Measurements from ENCODE around the gene PARVA. TPM values are rescaled to one million over a fixed set of nuclear protein-coding genes. Genes with fewer than 3 reads are reported as not detected.

Gene PARVA
- total RNA-seq, 1 donor from 2014 or later = 53.3 TPM

DNA sequence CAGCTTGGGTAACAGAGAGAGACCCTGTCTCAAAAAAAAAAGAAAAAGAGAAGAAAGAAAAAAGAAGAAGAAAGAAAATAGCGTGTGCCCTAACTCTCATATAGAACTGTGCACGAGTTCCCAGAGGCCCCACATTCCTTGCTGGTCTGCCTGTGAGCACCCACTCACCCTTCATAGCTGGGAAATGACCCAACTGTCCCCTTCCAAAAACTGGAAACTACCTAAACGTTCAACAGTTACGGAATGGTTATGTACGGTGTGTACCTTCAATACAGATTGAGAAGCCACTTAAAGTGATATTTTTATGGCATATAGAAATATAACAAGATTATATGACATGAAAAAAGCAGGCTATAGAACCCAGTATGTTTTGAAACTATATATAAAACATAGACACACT is 82.0 kb downstream of the PARVA start:
- DNase-seq (ENCODE audit: low spot score) = no peak
- TF ChIP-seq, protein P1, sequence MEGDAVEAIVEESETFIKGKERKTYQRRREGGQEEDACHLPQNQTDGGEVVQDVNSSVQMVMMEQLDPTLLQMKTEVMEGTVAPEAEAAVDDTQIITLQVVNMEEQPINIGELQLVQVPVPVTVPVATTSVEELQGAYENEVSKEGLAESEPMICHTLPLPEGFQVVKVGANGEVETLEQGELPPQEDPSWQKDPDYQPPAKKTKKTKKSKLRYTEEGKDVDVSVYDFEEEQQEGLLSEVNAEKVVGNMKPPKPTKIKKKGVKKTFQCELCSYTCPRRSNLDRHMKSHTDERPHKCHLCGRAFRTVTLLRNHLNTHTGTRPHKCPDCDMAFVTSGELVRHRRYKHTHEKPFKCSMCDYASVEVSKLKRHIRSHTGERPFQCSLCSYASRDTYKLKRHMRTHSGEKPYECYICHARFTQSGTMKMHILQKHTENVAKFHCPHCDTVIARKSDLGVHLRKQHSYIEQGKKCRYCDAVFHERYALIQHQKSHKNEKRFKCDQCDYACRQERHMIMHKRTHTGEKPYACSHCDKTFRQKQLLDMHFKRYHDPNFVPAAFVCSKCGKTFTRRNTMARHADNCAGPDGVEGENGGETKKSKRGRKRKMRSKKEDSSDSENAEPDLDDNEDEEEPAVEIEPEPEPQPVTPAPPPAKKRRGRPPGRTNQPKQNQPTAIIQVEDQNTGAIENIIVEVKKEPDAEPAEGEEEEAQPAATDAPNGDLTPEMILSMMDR (IDR thresholded peaks at IDR 0.05; ENCODE audit: unreplicated experiment) = no peak
- H3K36me3 Mint-ChIP-seq (ENCODE audit: low read depth, unreplicated experiment) = no peaks in the 10 kb centered on the region
- peaks cover 38% of the 10 kb centered on the region for H3K4me1 Mint-ChIP-seq (ENCODE audit: unreplicated experiment)
- no peak overlapping the region for H3K4me3 Mint-ChIP-seq (ENCODE audit: unreplicated experiment)
- H3K9me3 Mint-ChIP-seq (ENCODE audit: unreplicated experiment) = peaks cover 5% of the 10 kb centered on the region
- peak overlapping the region; percentile 76 for H3K27ac Mint-ChIP-seq (ENCODE audit: unreplicated experiment)
- H3K27me3 Mint-ChIP-seq (ENCODE audit: unreplicated experiment) = no peaks in the 10 kb centered on the region

DNA sequence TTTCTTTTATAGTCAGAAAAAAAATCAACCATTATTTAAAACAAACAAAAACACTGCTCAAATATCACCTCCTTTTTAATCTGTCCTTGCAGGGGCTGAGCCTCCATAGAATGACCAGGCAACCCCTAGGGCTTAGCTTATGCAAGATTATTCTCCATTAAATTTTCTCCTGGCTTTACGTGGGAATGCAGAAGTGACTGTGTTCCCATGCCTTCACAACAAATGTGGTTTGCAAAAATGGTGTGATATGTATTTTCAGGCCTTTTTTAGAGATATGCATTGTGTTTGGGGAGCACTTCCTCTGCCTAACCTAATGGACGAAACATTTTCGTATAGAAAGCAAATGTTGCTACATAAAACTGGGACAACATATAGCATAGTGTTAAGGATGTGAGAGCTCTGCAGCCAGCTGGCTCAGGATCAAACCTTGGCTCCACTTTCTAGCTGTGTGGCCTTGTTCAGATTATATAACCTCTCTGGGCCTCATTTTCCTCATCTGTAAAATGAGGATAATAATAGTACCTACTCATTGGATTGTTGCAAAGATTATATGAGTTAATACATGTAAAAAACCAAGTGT is 82.6 kb downstream of the PARVA start:
- Mint-ChIP-seq H3K36me3 (ENCODE audit: low read depth, unreplicated experiment) (no peaks in the 10 kb centered on the region), H3K27ac (ENCODE audit: unreplicated experiment) (no peak overlapping the region), H3K27me3 (ENCODE audit: unreplicated experiment) (no peaks in the 10 kb centered on the region), H3K4me1 (ENCODE audit: unreplicated experiment) (peaks cover 38% of the 10 kb centered on the region), H3K4me3 (ENCODE audit: unreplicated experiment) (no peak overlapping the region), H3K9me3 (ENCODE audit: unreplicated experiment) (peaks cover 5% of the 10 kb centered on the region)
- DNase-seq (ENCODE audit: low spot score) = no peak
- TF ChIP-seq, protein P1 (IDR thresholded peaks at IDR 0.05; ENCODE audit: unreplicated experiment) = no peak

DNA sequence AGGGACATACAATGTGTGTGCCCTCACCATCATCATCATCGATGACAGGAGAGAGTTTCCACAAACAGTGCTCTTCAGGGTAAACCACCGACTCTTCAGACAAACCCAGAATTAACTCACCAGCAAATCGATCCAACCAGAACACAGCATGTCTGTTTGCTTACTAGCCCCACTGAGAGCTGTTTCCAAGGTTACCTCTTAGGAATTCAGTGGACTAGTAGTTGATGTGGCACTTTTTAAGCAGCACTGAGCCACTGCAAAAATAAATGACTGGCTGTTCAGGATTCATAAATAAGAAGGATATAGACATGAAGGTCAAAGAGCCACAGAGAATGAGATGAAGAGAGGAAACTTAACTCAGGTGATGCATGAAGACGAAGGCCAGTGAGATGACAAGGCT is 83.1 kb downstream of the PARVA start:
- no peaks in the 10 kb centered on the region for H3K36me3 Mint-ChIP-seq (ENCODE audit: low read depth, unreplicated experiment)
- no peak for DNase-seq (ENCODE audit: low spot score)
- TF ChIP-seq, protein P1 (IDR thresholded peaks at IDR 0.05; ENCODE audit: unreplicated experiment) = no peak
- H3K4me3 Mint-ChIP-seq (ENCODE audit: unreplicated experiment) = no peak overlapping the region
- H3K27me3 Mint-ChIP-seq (ENCODE audit: unreplicated experiment) = no peaks in the 10 kb centered on the region
- no peak overlapping the region for H3K27ac Mint-ChIP-seq (ENCODE audit: unreplicated experiment)
- H3K9me3 Mint-ChIP-seq (ENCODE audit: unreplicated experiment) = peaks cover 5% of the 10 kb centered on the region
- H3K4me1 Mint-ChIP-seq (ENCODE audit: unreplicated experiment) = peaks cover 38% of the 10 kb centered on the region

DNA sequence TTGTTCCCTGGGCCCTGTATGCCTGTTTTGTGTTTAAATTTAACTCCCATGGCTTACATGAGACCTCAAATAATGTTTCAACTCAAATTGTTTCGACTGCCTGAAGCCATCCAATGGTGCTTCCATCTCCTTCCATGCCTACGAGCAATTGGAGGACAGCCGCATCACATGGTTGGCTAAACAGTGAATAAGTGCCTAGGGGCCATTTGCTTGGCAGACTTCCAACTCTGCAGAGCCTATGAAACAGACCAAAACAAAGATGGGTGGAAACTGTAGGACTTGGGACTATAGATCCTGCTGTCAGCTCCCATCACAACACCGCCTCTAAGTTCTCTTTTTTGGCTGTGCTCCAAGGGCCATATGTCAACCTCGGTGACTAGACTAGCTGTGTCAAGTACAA is 84.1 kb downstream of the PARVA start:
- H3K27me3 Mint-ChIP-seq (ENCODE audit: unreplicated experiment) = no peaks in the 10 kb centered on the region
- peaks cover 37% of the 10 kb centered on the region for H3K4me1 Mint-ChIP-seq (ENCODE audit: unreplicated experiment)
- no peak for DNase-seq (ENCODE audit: low spot score)
- TF ChIP-seq, protein P1 (IDR thresholded peaks at IDR 0.05; ENCODE audit: unreplicated experiment) = no peak
- peaks cover 5% of the 10 kb centered on the region for H3K9me3 Mint-ChIP-seq (ENCODE audit: unreplicated experiment)
- H3K4me3 Mint-ChIP-seq (ENCODE audit: unreplicated experiment) = no peak overlapping the region
- no peaks in the 10 kb centered on the region for H3K36me3 Mint-ChIP-seq (ENCODE audit: low read depth, unreplicated experiment)
- H3K27ac Mint-ChIP-seq (ENCODE audit: unreplicated experiment) = no peak overlapping the region

DNA sequence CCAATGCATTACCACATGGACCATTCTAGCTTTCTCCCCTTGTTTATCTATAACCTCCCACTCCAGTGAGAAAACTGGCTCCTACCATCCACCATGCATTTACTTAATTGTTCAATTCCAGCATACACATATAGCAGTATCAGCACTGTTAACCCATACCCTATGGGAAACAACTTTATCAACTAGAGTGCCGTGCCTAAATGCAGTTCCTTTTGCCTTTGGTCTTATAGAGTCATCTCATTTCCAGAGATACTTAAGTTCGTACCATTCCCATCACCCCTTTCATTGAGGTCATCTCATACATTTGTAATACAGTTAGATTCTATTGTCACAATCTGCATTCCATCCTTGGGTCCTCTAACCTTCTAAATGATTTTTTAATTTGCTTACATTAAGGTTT is 86.9 kb downstream of the PARVA start:
- Mint-ChIP-seq H3K27ac (ENCODE audit: unreplicated experiment) (no peak overlapping the region), H3K4me3 (ENCODE audit: unreplicated experiment) (no peak overlapping the region), H3K4me1 (ENCODE audit: unreplicated experiment) (peaks cover 16% of the 10 kb centered on the region), H3K36me3 (ENCODE audit: low read depth, unreplicated experiment) (no peaks in the 10 kb centered on the region), H3K9me3 (ENCODE audit: unreplicated experiment) (peaks cover 5% of the 10 kb centered on the region), H3K27me3 (ENCODE audit: unreplicated experiment) (no peaks in the 10 kb centered on the region)
- TF ChIP-seq, protein P1 (IDR thresholded peaks at IDR 0.05; ENCODE audit: unreplicated experiment) = no peak
- no peak for DNase-seq (ENCODE audit: low spot score)

Measured in endothelial cell (in vitro differentiated cells).